GM12878 (cell line): Measurements from ENCODE around the gene TSPAN16. TPM values are rescaled to one million over a fixed set of nuclear protein-coding genes. Genes with fewer than 3 reads are reported as not detected.

Experiments
- ATAC-seq: fragments of 200-7000 bp; cut with Tn5 transposase; 3 replicates; pipeline ENCODE4 v1.9.1; 2020; ENCODE audit warnings: mild to moderate bottlenecking, moderate library complexity
- BruUV-seq: library from RNA; stranded (reverse); fragments of 400-500 nt; replicated peaks from 2 replicates; lab custom pipeline; 2021; lab: Mats Ljungman, UMichigan
- CTCF ChIA-PET: fragments of 300-600 bp; sonication (Branson Sonifier 250); formaldehyde crosslinking; extraction: SDS; loops from one replicate; lab custom pipeline; 2021; ENCODE audit warnings: inconsistent platforms; lab: Yijun Ruan, JAX
- POLR2A ChIA-PET: fragments of 350-600 bp; formaldehyde crosslinking; extraction: SDS; loops from one replicate; lab custom pipeline; 2021; ENCODE audit warnings: inconsistent platforms; lab: Charles Lee
- RAD21 ChIA-PET: fragments of 300-600 bp; sonication (Branson Sonifier 250); formaldehyde crosslinking; loops from one replicate; lab custom pipeline; 2023; ENCODE audit warnings: antibody characterized with exemption; ENCODE audit not compliant: unreplicated experiment; lab: Charles Lee
- SMC1A ChIA-PET: fragments of 300-600 bp; sonication (Branson Sonifier 250); formaldehyde crosslinking; loops from one replicate; lab custom pipeline; 2023; ENCODE audit not compliant: unreplicated experiment, uncharacterized antibody; lab: Charles Lee
- DNase-seq: peaks from one replicate; pipeline ENCODE4 v3.0.0-alpha.2; 2011; ENCODE audit warnings: low read depth, low spot score
- FAIRE-seq: peaks from 3 replicates; lab custom pipeline; 2011; peaks lifted over from hg19 to GRCh38; lab: Jason Lieb, UNC
- H2AFZ ChIP-seq: 2 replicates; pipeline ENCODE4 v1.6.0; 2011; ENCODE audit warnings: low read depth, low read length, control low read depth; ENCODE audit not compliant: control insufficient read depth
- H3K27ac ChIP-seq: 2 replicates; pipeline ENCODE4 v1.5.1; 2011; ENCODE audit warnings: control low read depth; ENCODE audit not compliant: control insufficient read depth, insufficient read depth
- H3K27me3 ChIP-seq, 2 experiments: replicated peaks in 1 of 2; 2 replicates each; pipeline versions ENCODE4 v1.6.0 to v1.6.1; 2011; ENCODE audit warnings: low read length in 1 of 2; ENCODE audit not compliant: control insufficient read depth in 2 of 2, insufficient read depth in 2 of 2
- H3K36me3 ChIP-seq, 2 experiments: 2 replicates each; pipeline ENCODE4 v1.5.1; 2011; ENCODE audit warnings: low read length in 1 of 2; ENCODE audit not compliant: control insufficient read depth in 2 of 2, insufficient read depth in 2 of 2
- H3K4me1 ChIP-seq: 2 replicates; pipeline ENCODE4 v1.6.1; 2011; ENCODE audit warnings: mild to moderate bottlenecking, low read length, moderate library complexity, mixed read lengths; ENCODE audit not compliant: control insufficient read depth, insufficient read depth
- H3K4me2 ChIP-seq: 2 replicates; pipeline ENCODE4 v1.6.0; 2011; ENCODE audit warnings: control low read depth; ENCODE audit not compliant: control insufficient read depth, insufficient read depth
- H3K4me3 ChIP-seq: fragments of 200-600 bp; sonication (generic); 2 replicates; pipeline ENCODE4 v1.5.1; 2016
- H3K79me2 ChIP-seq: 2 replicates; pipeline ENCODE4 v1.6.0; 2011; ENCODE audit warnings: low read length; ENCODE audit not compliant: control insufficient read depth, insufficient read depth
- H3K9ac ChIP-seq: 2 replicates; pipeline ENCODE4 v1.8.0; 2011; ENCODE audit warnings: low read length, control low read depth, mixed read lengths; ENCODE audit not compliant: control insufficient read depth, insufficient read depth
- H3K9me3 ChIP-seq: replicated peaks from 3 replicates; pipeline ENCODE4 v1.5.1; 2011; ENCODE audit warnings: mild to moderate bottlenecking, low read length; ENCODE audit not compliant: control insufficient read depth, insufficient read depth
- H4K20me1 ChIP-seq: 2 replicates; pipeline ENCODE4 v1.6.0; 2011; ENCODE audit not compliant: control insufficient read depth, insufficient read depth
- CHD4 ChIP-seq: fragments of 200-600 bp; sonication (generic); IDR thresholded peaks from 2 replicates; pipeline ENCODE4 v1.6.1; 2016; ENCODE audit warnings: mild to moderate bottlenecking
- MEF2B ChIP-seq: fragments of 450-650 bp; IDR thresholded peaks from 2 replicates; pipeline ENCODE4 v1.6.1; 2018; ENCODE audit warnings: mild to moderate bottlenecking, moderate library complexity; ENCODE audit not compliant: partially characterized antibody, poor library complexity, severe bottlenecking
- PAX8 ChIP-seq: fragments of 450-650 bp; IDR thresholded peaks from 2 replicates; pipeline ENCODE4 v1.6.1; 2017; ENCODE audit warnings: mild to moderate bottlenecking, moderate library complexity
- WGBS: methylation state at CpG from one replicate; pipeline ENCODE4 v1.1.6; 2016; ENCODE audit warnings: low lambda C conversion rate; ENCODE audit not compliant: insufficient replicate concordance, insufficient coverage; ENCODE audit errors: missing lambda C conversion rate; 5-methylcytosine and 5-hydroxymethylcytosine counted together
- in situ Hi-C: fragments of 300-500 bp; cut with MboI; formaldehyde crosslinking; loops from 9 replicates; pipeline ENCODE4 v1.14.3; 2018; ENCODE audit warnings: mixed read lengths
- intact Hi-C: fragments of 100-400 bp; cut with micrococcal nuclease; formaldehyde crosslinking; loops from one replicate; pipeline ENCODE4 v1.14.2; 2022; ENCODE audit not compliant: unreplicated experiment
- polyA plus RNA-seq, 11 experiments: library from polyadenylated mRNA; depleted of rRNA in 4 of 11; unstranded in 6 of 11; stranded (reverse) in 5 of 11; fragments of >200 nt; fragmentation: Nextera tagmentation in 4 of 11; fragmentation: Illumina TruSeq in 1 of 11; extraction: Ambion mirVana in 4 of 11; extraction: Trizol in 1 of 11; gene quantifications; 1 replicate in 1 of 11; 2 replicates in 10 of 11; pipeline versions ENCODE4 v1.2.1 to v1.2.3, GENCODE V29; 2011 to 2016; ENCODE audit warnings: inconsistent platforms in 2 of 11, missing spikeins in 2 of 11, low read depth in 1 of 11
- total RNA-seq, 4 experiments: library from RNA; depleted of rRNA in 3 of 4; stranded (reverse); fragments of >200 nt in 3 of 4; fragmentation: Illumina TruSeq in 1 of 4; extraction: Trizol in 1 of 4; gene quantifications; 2 replicates each; pipeline versions ENCODE4 v1.2.1 to v1.2.3, GENCODE V29; 2013 to 2021
- TF ChIP-seq, protein P1 (sequence below): fragments of 450-650 bp; IDR thresholded peaks from 2 replicates; pipeline ENCODE4 v1.6.1; 2017; ENCODE audit warnings: mild to moderate bottlenecking, low read depth, inconsistent platforms; ENCODE audit not compliant: poor library complexity, severe bottlenecking
- TF ChIP-seq, protein P2 (sequence below): fragments of 450-650 bp; IDR thresholded peaks from 2 replicates; pipeline ENCODE4 v1.6.1; 2017; ENCODE audit warnings: antibody characterized with exemption, mild to moderate bottlenecking, moderate library complexity

TSPAN16 gene
- total and polyA plus RNA-seq, 10 of the 15 experiments (the other 5 are each of a cell fraction or from before 2014, with no cell fraction given), result not detected

DNA sequence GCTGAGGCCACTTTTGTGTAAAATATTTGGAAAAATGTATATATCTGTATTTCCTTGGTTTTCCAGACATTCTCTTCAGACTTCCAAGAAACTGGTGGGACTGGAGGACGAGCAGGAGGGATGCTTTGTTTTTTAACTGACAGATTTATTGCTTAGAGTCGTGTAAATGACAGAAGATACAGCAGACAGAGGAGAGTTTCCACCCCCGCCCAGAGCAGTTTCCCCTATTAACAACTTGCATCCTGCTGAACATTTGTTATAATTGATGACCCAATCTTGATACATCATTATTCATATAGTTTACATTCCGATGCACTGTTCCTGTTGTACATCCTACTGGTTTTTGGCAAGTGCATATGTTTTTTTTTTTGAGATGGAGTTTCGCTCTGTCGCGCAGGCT, 26.6 kb upstream of the TSPAN16 start:
- ChIA-PET CTCF (no interaction called here), SMC1A (no interaction called here), POLR2A (no interaction called here), RAD21 (no interaction called here)
- FAIRE-seq, result no peak
- Histone ChIP-seq H3K4me2 (no peak overlapping the region), H2AFZ (no peak overlapping the region), H3K79me2 (no peaks in the 10 kb centered on the region), H3K9ac (no peak overlapping the region), H3K27me3 (no peaks in the 10 kb centered on the region), H3K9me3 (no peaks in the 10 kb centered on the region), H4K20me1 (no peaks in the 10 kb centered on the region), H3K36me3 (no peaks in the 10 kb centered on the region), H3K27ac (no peak overlapping the region), H3K4me3 (no peak overlapping the region), H3K4me1 (peaks cover 3% of the 10 kb centered on the region; the same call in 1 of the 2 replicates)
- BruUV-seq, result no TSS peak
- WGBS, result 49% methylated on average over 7 of the region's 7 CpGs
- intact Hi-C loops (no loop called here), in situ Hi-C loops (no loop called here)
- TF ChIP-seq MEF2B, result no peak
- TF ChIP-seq CHD4, result no peak
- no peak for TF ChIP-seq PAX8
- no peak for DNase-seq
- no peak for ATAC-seq

DNA sequence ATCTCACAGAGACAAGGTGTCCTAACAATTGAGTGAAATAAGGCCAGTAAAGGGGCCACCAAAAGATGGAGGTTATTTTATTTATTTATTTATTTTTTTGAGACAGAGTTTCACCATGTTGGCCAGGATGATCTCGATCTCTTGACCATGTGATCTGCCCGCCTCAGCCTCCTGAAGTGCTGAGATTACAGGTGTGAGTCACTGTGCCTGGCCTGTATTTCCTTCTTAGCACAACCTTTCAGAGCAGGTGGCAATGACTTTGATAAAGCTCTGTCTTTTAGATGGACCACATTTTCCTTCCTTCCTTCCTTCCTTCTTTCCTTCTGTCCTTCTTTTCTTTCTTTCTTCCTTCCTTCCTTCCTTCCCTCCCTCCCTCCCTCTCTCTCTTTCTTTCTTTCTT, 22.7 kb upstream of the TSPAN16 start:
- WGBS, result 5% methylated on average over 2 of the region's 2 CpGs
- ChIA-PET CTCF (interaction anchor here (0.7 kb wide), 1 partner anchor 147 kb away, joined by 3 read pairs; no protein-coding TSS in a partner anchor), SMC1A (no interaction called here), RAD21 (no interaction called here), POLR2A (no interaction called here)
- Histone ChIP-seq H2AFZ (no peak overlapping the region), H3K27me3 (no peaks in the 10 kb centered on the region), H3K4me3 (no peak overlapping the region), H3K4me1 (no peaks in the 10 kb centered on the region), H4K20me1 (no peaks in the 10 kb centered on the region), H3K36me3 (no peaks in the 10 kb centered on the region), H3K79me2 (no peaks in the 10 kb centered on the region), H3K27ac (no peak overlapping the region), H3K9ac (no peak overlapping the region), H3K4me2 (no peak overlapping the region), H3K9me3 (no peaks in the 10 kb centered on the region; the same call in 2 of the 3 replicates)
- FAIRE-seq (no peak), DNase-seq (no peak), ATAC-seq (no peak)
- TF ChIP-seq, protein P1, sequence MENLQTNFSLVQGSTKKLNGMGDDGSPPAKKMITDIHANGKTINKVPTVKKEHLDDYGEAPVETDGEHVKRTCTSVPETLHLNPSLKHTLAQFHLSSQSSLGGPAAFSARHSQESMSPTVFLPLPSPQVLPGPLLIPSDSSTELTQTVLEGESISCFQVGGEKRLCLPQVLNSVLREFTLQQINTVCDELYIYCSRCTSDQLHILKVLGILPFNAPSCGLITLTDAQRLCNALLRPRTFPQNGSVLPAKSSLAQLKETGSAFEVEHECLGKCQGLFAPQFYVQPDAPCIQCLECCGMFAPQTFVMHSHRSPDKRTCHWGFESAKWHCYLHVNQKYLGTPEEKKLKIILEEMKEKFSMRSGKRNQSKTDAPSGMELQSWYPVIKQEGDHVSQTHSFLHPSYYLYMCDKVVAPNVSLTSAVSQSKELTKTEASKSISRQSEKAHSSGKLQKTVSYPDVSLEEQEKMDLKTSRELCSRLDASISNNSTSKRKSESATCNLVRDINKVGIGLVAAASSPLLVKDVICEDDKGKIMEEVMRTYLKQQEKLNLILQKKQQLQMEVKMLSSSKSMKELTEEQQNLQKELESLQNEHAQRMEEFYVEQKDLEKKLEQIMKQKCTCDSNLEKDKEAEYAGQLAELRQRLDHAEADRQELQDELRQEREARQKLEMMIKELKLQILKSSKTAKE, result no peak
- TF ChIP-seq, protein P2, sequence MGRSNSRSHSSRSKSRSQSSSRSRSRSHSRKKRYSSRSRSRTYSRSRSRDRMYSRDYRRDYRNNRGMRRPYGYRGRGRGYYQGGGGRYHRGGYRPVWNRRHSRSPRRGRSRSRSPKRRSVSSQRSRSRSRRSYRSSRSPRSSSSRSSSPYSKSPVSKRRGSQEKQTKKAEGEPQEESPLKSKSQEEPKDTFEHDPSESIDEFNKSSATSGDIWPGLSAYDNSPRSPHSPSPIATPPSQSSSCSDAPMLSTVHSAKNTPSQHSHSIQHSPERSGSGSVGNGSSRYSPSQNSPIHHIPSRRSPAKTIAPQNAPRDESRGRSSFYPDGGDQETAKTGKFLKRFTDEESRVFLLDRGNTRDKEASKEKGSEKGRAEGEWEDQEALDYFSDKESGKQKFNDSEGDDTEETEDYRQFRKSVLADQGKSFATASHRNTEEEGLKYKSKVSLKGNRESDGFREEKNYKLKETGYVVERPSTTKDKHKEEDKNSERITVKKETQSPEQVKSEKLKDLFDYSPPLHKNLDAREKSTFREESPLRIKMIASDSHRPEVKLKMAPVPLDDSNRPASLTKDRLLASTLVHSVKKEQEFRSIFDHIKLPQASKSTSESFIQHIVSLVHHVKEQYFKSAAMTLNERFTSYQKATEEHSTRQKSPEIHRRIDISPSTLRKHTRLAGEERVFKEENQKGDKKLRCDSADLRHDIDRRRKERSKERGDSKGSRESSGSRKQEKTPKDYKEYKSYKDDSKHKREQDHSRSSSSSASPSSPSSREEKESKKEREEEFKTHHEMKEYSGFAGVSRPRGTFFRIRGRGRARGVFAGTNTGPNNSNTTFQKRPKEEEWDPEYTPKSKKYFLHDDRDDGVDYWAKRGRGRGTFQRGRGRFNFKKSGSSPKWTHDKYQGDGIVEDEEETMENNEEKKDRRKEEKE, result no peak
- no TSS peak for BruUV-seq
- in situ Hi-C loops (no loop called here), intact Hi-C loops (no loop called here)
